HG03378 (cell line): ENCODE data around the gene SREBF1.

Experiments used
- ATAC-seq: cut with Tn5 transposase; IDR thresholded peaks from one replicate; pipeline ENCODE4 v1.9.1; 2021; ENCODE audit warnings: mild to moderate bottlenecking, moderate library complexity; ENCODE audit not compliant: unreplicated experiment

The SREBF1 gene

GRCh38 chr17:17766077-17766743 is 70.6 kb downstream of the SREBF1 start:
- ATAC-seq = no peak

- no peak for ATAC-seq
Measured at GRCh38 chr17:17765359-17766076, 71.3 kb downstream of the SREBF1 start.

- no peak for ATAC-seq
Measured at GRCh38 chr17:17763734-17764133, 73.1 kb downstream of the SREBF1 start.

- no peak for ATAC-seq
Measured at GRCh38 chr17:17763136-17763535, 73.7 kb downstream of the SREBF1 start.

GRCh38 chr17:17762744-17763105 is 74.1 kb downstream of the SREBF1 start:
- ATAC-seq = no peak
